Skeletal muscle tissue (tissue), 5 donors: ENCODE results near the gene TGOLN2. TPM values are rescaled to one million over a fixed set of nuclear protein-coding genes. Genes with fewer than 3 reads are reported as not detected.
A peak's percentile ranks its signal among the peaks of the same experiment; 100 is the strongest.

ENCODE experiments used
- H3K27ac ChIP-seq: one replicate; pipeline ENCODE4 v1.7.0; 2013; ENCODE audit warnings: mild to moderate bottlenecking, low read depth, low read length, inconsistent platforms
- H3K27me3 ChIP-seq, 3 donors: one replicate each; pipeline ENCODE4 v1.7.0; 2013; ENCODE audit warnings: low read length in 3 of 3; ENCODE audit not compliant: control insufficient read depth in 3 of 3, insufficient read depth in 3 of 3
- H3K36me3 ChIP-seq, 3 donors: one replicate each; pipeline ENCODE4 v1.7.0; 2013; ENCODE audit warnings: low read length in 3 of 3; ENCODE audit not compliant: control insufficient read depth in 3 of 3, insufficient read depth in 3 of 3
- H3K4me1 ChIP-seq, 3 donors: one replicate each; pipeline ENCODE4 v1.7.0; 2013; ENCODE audit warnings: low read length in 3 of 3, mild to moderate bottlenecking in 3 of 3; ENCODE audit not compliant: control insufficient read depth in 3 of 3, insufficient read depth in 3 of 3
- H3K4me3 ChIP-seq, 3 donors: one replicate each; pipeline ENCODE4 v1.7.0; 2013; ENCODE audit warnings: low read length in 3 of 3
- H3K9ac ChIP-seq, 3 donors: one replicate each; pipeline ENCODE4 v1.7.0; 2013; ENCODE audit warnings: low read length in 3 of 3, mild to moderate bottlenecking in 3 of 3, moderate library complexity in 2 of 3, low read depth in 1 of 3
- H3K9me3 ChIP-seq, 3 donors: one replicate each; pipeline ENCODE4 v1.7.0; 2013; ENCODE audit warnings: low read length in 3 of 3; ENCODE audit not compliant: control insufficient read depth in 3 of 3
- small RNA-seq: library from RNA; depleted of rRNA; stranded (forward); fragments of <200 nt; gene quantifications from one replicate; pipeline ENCODE3, GENCODE V24; 2014
- total RNA-seq: library from RNA; depleted of rRNA; stranded (reverse); fragments of >200 nt; gene quantifications from one replicate; pipeline ENCODE4 v1.2.3, GENCODE V29; 2014
- donor health status: Osteomylitis.

The TGOLN2 gene
- total RNA-seq, 1 donor from 2014 or later, result 29.7 TPM

- Histone ChIP-seq H3K9ac (no peak overlapping the region), H3K36me3 (no peaks in the 10 kb centered on the region), H3K27me3 (no peaks in the 10 kb centered on the region), H3K27ac (no peak overlapping the region), H3K4me3 (no peak overlapping the region), H3K9me3 (no peaks in the 10 kb centered on the region), H3K4me1 (peaks cover 33 to 41% (median 34%) of the 10 kb centered on the region in 3 donors)
Measured at GRCh38 chr2:85273738-85274731, 53.8 kb downstream of the TGOLN2 start.

- no peak overlapping the region for H3K9ac ChIP-seq
- H3K9me3 ChIP-seq, result no peaks in the 10 kb centered on the region
- no peaks in the 10 kb centered on the region for H3K27me3 ChIP-seq
- no peaks in the 10 kb centered on the region for H3K36me3 ChIP-seq
- peaks cover 20 to 25% (median 25%) of the 10 kb centered on the region in 3 donors for H3K4me1 ChIP-seq
- no peak overlapping the region for H3K4me3 ChIP-seq
- H3K27ac ChIP-seq, result no peak overlapping the region
Measured at GRCh38 chr2:85272357-85272756, 55.4 kb downstream of the TGOLN2 start.

- no peak overlapping the region for H3K4me3 ChIP-seq
Measured at GRCh38 chr2:85269959-85270358, 57.8 kb downstream of the TGOLN2 start.

More at GRCh38 chr2:85269959-85270358, 57.8 kb downstream of the TGOLN2 start:
- Histone ChIP-seq H3K27ac (peak overlapping the region; percentile 58), H3K36me3 (no peaks in the 10 kb centered on the region), H3K27me3 (no peaks in the 10 kb centered on the region), H3K9ac (peak overlapping the region in 1 of 3 donors; percentile 11), H3K9me3 (no peaks in the 10 kb centered on the region), H3K4me1 (peaks cover 17 to 18% (median 17%) of the 10 kb centered on the region in 3 donors)

Small RNAs within 50 kb of the gene (small RNA-seq; reads per million reads assigned to genes)
- gene AC062037.1, result not detected
- not detected for gene RF00019
- gene RN7SL113P, result not detected

Other genes with a start within 250 kb of the TGOLN2 start
- gene TCF7L1, start 194.6 kb downstream of the TGOLN2 start, total RNA-seq, result 8.9 TPM
- 20.9 TPM for gene RETSAT, start 26.5 kb upstream of the TGOLN2 start, total RNA-seq
- 8.9 TPM for gene ELMOD3, start 26.8 kb upstream of the TGOLN2 start, total RNA-seq
- 22.4 TPM for gene CAPG, start 82.4 kb upstream of the TGOLN2 start, total RNA-seq
- gene SH2D6, start 90.7 kb upstream of the TGOLN2 start, total RNA-seq, result not detected
- gene MAT2A, start 211.2 kb upstream of the TGOLN2 start, total RNA-seq, result 57.9 TPM
- 24.5 TPM for gene GGCX, start 233.5 kb upstream of the TGOLN2 start, total RNA-seq
- 4.7 TPM for gene VAMP8, start 249.6 kb upstream of the TGOLN2 start, total RNA-seq